H1 (cell line): Measurements from ENCODE around the gene GLCE. TPM values are rescaled to one million over a fixed set of nuclear protein-coding genes. Genes with fewer than 3 reads are reported as not detected.

ENCODE experiments used
- ASH2L ChIP-seq: fragments of 200-600, 300-600 bp; sonication (generic); IDR thresholded peaks from one replicate; pipeline ENCODE4 v1.7.1; 2017; ENCODE audit warnings: low read length
- CHD7 ChIP-seq: fragments of 300-600 bp; sonication (generic); IDR thresholded peaks from 2 replicates; pipeline ENCODE4 v1.7.1; 2012; ENCODE audit warnings: low read length, moderate library complexity, mild to moderate bottlenecking, inconsistent platforms; ENCODE audit not compliant: insufficient replicate concordance
- E2F6 ChIP-seq: IDR thresholded peaks from 2 replicates; pipeline ENCODE4 v1.6.1; 2012; ENCODE audit warnings: inconsistent platforms
- EP300 ChIP-seq, 2 experiments: IDR thresholded peaks; 1 replicate in 1 of 2; 2 replicates in 1 of 2; pipeline ENCODE4 v1.6.1; 2011 to 2012; ENCODE audit warnings: low read depth in 2 of 2, low read length in 2 of 2, mild to moderate bottlenecking in 2 of 2, borderline replicate concordance in 1 of 2, inconsistent platforms in 1 of 2, moderate library complexity in 1 of 2
- JUN ChIP-seq: IDR thresholded peaks from 2 replicates; pipeline ENCODE4 v1.6.1; 2011; ENCODE audit warnings: low read depth, mild to moderate bottlenecking, improper control_type of control experiment, low read length
- KDM5A ChIP-seq: fragments of 200-600 bp; IDR thresholded peaks from 2 replicates; pipeline ENCODE4 v1.7.1; 2012; ENCODE audit warnings: mild to moderate bottlenecking, low read length, inconsistent platforms, mixed read lengths
- SAP30 ChIP-seq: fragments of 300-600 bp; sonication (generic); IDR thresholded peaks from 2 replicates; pipeline ENCODE4 v1.7.1; 2012; ENCODE audit warnings: low read length, moderate library complexity, mild to moderate bottlenecking, inconsistent platforms; ENCODE audit not compliant: insufficient read depth, insufficient replicate concordance
- SP1 ChIP-seq: IDR thresholded peaks from 2 replicates; pipeline ENCODE4 v1.6.1; 2011; ENCODE audit warnings: low read depth, low read length
- TAF7 ChIP-seq: optimal IDR thresholded peaks from 2 replicates; pipeline ENCODE3; 2011; ENCODE audit warnings: low read depth, mild to moderate bottlenecking, inconsistent platforms, low read length, moderate library complexity, borderline replicate concordance
- polyA plus RNA-seq, 7 experiments: library from polyadenylated mRNA; depleted of rRNA in 3 of 7; stranded (reverse) in 5 of 7; unstranded in 2 of 7; fragments of >200 nt in 5 of 7; fragments of 200-250 nt in 2 of 7; gene quantifications; 1 replicate in 5 of 7; 2 replicates in 1 of 7; 4 replicates in 1 of 7; pipeline versions ENCODE4 v1.2.1 to v1.2.3, GENCODE V29; 2011 to 2013; ENCODE audit warnings: missing spikeins in 2 of 7, mixed read lengths in 2 of 7
- total RNA-seq: library from RNA; stranded (reverse); fragmentation: NEBNext Ultra II Directional; extraction: Animal tissue kit (Norgen Biotek cat#: 25700); gene quantifications from 2 replicates; pipeline ENCODE4 v1.2.1, GENCODE V29; 2021

The GLCE gene
- total and polyA plus RNA-seq, 2 of the 8 experiments (the other 6 are each of a cell fraction or from before 2014, with no cell fraction given) = 17.1 to 22.7 TPM

- TF ChIP-seq CHD7 (no peak), JUN (no peak), ASH2L (no peak), SAP30 (no peak), TAF7 (no peak), SP1 (no peak), EP300 (IDR thresholded peaks at IDR 0.05; ENCODE audit: borderline replicate concordance in 1 of 2, low read depth in 2 of 2, low read length in 2 of 2) (no peak), KDM5A (no peak), E2F6 (no peak)
These were observed 133.5 kb downstream of the GLCE start (continued) for GRCh38 chr15:69293741-69294615.
